NCI-H69 (cell line): ENCODE data around the gene SLC22A23.

Source experiments
- DNase-seq: peaks from one replicate; lab custom pipeline; 2025; lab: John Stamatoyannopoulos, UW

Gene SLC22A23

DNA sequence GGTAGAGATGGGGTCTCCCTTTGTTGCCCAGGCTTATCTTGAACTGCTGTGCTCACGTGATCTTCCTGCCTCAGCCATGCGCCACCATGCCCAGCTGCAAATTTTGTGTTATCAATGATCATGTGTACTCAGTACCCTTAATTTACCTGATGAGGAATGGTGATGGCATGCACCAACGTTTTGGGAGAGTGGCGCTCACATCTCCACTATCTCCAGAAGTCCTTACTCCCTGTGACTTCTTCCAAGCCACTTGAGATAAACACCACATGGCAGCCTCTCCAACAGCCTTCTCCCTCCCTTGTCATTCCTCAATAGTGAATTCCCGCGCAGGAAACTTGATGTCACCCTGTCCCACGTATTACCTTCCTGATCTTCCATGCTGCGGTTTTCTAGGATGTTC is 140.0 kb downstream of the SLC22A23 start:
- no peak for DNase-seq

DNA sequence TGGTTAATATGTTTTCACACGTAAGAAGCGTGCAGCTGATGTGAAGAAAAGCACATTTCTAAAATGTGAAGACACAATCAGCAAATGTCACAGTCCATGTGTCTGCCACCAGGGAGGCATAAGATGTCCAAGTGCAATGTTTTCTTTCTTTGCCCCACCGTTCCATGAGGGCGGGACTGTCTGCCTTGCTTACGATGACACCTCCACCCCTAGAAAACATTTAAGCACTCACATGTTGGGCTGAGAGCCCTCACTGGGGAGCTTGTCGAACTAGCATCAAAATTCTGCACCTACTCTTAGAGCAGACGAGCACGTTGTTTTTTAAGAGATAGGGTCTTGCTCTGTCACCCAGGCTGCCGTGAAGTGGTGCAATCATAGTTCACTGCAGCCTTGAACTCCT is 140.5 kb downstream of the SLC22A23 start:
- no peak for DNase-seq

DNA sequence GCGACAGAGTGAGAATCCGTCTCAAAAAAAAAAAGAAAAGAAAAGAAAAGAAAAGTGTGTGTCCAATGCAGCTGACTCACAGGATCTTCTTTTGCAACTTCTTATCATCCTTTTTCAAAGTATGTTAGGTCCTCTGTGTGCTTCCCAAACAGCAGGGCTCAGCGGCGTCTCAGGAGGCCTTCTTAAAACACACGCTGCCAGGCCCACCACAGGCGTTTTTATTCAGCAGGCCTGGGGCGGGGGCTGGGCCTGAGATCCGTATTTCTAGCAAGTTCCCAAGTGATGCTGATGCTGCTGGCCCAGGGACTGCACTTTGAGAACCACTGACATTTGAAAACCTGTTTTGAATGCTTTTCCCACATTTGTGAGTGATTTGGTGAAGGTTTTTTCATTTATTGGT is 141.0 kb downstream of the SLC22A23 start:
- no peak for DNase-seq

DNA sequence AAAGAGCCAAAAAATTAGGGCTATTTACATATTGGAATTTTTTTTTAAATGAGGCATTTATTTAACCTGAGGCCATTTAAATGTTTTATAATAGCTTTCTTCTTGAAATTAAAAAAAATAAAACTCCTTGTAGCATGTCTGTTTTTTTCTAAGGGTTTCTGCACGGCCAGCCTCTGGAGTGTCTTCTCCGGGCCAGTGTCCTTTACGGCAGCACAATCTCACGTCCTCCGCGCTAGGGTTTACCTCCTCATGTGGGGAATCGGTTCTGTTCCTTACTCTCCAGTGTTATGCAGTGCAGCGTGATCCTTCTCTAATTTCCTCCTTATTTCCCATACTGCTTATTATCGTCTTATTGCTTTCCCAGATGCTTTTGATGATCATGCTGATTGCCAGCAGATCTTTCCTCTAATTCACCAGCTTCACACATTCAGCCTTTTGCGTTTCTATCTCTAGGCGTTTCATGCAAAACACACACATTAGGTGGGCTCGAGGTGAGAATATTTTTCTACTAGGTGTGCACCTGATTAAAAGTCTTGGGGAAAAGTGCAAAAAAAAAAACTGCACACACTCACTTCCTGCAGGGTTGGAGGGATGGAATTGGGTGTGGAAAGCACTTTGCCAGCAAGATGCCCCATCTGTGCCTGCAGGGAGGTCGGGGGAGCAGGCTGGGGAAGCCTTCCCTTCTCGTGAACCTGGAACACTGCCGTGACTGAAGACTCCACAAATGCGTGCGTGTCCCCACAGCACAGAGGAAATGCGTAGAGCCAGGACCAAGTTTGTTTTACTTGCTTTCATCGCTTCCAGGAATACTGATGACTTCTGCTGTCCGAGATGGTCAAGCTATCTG is 142.0 kb downstream of the SLC22A23 start:
- DNase-seq: no peak

DNA sequence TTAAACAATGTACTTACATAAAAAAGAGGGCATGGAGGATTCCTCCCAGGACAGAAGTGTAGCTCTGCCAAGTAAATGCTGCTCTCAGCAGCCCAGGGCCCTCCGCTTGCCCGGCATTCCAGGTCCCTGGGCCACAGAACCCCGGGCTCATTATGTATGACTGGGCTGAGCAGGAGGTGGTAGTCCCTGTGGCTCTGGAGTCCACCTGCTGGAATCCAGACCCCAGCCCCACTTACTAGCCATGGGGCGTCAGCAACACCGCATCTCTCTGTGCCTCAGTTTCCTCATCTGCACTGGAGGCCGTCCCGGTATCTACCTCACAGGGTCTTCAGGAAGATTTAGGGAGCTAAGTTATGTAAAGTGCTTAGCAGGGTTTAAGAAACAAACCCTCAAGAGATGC is 142.7 kb downstream of the SLC22A23 start:
- DNase-seq: no peak

DNA sequence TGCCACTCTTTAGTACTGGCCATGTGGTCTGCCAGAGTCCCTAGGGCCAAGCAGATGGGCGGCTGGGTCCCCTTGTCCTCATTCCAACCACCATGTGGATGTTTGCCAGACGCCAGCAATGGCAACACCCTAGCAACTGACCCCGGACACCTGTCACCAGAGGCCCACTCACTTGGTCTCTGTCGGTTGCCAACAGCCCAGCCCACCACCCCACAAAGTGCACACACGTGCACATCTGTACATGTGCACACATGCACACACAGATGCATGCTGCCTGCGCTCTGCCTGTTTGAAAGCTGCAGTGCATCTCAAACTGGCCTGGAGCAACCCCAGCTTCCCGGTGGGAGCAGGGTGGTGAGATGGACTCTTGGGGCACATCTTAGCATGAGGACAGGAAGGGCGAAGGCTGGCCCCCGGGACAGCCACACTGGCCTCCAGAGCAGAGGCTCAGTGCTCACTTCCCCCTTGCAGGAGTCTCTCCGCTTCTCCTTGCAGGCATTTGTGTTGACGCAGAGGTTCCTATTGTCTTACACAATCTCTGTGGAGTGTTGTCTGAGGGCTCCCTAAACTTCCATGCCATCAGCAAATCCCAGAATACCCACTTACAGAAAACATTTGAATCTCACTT is 144.1 kb downstream of the SLC22A23 start:
- peak; percentile 24 for DNase-seq

DNA sequence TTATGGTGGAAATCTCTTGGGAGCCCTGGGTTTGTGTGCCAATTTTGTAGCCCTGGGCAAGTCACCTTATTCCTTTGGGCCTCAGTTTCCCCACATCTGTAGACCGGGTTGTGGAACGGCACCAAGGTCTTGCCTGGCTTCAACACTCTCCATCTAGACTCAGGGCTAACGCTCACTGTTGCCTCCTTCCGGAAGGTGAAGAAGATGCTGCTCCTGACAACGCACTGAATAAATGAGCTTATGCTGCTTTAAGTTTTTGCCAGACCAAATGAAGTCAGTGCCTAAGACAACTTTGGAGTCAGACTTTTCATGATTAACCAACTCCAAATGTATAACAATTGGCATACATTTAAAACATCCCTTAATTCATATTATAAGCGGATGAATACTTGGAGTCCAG is 145.0 kb downstream of the SLC22A23 start:
- DNase-seq: no peak

DNA sequence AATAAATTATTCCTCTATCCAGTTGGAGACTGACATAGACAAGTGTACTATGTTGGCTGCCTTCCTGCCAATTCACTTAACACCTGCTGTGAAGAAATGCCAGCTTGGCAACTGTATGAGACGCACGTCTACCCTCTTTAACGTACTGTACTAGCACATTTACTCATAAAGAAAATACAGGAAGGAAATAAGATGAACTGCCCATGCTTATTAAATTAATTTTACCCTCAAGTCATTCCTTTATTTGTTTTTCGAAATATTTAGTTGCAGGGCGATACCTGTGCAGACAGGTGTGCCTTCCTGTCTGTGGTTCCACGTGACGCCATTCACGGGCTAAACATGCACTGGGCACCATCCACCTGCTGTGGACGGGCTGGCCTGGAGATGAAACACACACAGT is 146.1 kb downstream of the SLC22A23 start:
- DNase-seq: peak; percentile 38

DNA sequence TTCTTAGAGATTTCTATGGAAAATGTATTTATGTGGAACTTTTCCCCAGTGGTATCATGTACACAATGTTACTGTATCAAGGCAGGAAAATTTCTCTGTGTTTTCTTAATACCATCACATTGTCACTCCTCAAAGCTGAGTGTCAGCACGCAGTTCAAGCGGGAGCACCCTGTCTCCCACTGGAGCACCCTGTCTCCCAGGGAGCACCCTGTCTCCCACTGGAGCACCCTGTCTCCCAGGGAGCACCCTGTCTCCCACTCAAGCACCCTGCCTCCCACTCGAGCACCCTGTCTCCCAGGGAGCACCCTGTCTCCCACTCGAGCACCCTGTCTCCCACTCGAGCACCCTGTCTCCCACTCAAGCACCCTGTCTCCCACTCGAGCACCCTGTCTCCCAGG is 146.8 kb downstream of the SLC22A23 start:
- no peak for DNase-seq

DNA sequence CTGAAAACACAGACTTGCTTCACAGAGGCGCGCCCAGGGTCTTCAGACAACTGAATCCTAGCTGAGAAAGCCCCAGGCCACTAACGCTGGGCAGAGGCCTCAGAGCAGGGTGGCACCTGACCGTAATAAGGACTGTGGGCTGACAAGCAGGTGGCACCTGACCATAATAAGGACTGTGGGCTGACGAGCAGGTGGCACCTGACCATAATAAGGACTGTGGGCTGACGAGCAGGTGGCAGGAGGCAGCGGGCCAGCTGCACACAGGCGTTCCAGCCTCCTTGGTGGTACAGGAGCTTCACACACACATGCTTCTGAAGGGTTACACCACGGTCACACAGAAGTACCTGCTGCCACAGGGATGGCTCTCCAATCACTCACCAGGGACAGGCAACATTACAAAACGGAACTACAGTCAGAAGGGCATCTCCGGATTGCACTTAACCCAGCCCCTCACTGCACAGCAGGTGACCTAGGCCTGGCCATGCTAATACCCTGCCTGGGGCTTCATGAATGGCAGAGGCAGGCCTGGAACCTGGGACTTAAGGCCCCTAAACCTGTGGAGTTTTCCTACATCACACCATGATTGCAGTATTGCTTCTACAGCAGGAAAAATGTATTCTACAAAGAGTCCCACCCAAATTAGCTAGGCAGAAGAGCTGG is 147.3 kb downstream of the SLC22A23 start:
- peak; percentile 83 for DNase-seq

DNA sequence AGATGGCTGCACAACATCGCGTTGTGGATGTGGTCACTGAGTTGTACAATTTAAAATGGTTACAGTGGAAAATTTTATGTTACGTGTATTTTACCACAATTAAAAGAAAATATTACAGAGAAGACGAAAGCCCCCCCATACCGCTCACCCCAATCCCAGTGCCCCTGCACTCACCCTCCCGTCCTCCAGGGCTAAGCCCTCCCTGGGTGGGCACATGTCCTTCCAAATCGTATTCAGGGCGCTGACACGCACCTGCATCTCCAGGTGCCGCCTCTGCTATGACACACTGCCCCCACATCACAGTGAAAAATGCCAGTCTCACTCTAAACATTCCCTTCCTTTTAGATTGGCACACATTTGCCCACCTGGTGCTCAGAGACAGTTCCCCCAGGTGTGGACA is 148.7 kb downstream of the SLC22A23 start:
- DNase-seq: no peak

DNA sequence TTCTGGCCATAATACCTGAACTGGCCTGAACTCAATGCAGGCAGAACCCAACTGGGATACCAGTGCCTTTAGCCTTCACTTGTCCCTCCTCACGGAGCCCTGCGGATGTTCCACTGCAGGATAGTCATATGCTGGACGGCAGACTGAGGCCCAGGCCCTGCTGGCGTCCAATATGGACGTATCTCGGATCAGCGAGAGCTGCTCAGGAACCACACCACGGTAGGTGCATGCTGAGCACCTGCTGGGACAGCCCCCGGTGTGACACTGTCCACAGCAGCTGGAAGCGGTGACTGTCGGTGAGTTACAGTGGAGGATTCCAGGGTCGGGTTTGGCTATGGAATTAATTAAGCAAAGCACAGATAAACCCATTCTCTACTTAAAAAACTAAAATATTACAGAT is 149.4 kb downstream of the SLC22A23 start:
- no peak for DNase-seq

DNA sequence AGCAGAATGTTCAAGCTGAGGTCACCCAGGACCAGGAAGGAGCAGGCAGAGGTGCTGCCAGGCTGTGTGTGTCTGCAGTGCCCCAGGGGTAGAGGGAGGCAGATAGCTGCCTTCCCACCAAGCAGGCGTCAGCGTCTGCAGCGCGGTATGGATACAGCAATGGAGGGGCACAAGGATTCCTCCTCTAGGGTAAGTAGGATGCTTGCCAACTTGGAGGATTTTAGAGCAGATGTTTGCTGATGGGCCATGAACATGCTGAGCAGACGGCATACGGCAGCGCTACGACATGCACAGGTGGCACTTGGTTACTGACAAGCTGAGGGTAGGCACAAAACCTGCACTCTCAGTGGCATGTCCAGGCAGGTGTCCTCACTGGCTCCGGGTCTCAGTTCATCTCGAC is 150.0 kb downstream of the SLC22A23 start:
- peak; percentile 67 for DNase-seq

DNA sequence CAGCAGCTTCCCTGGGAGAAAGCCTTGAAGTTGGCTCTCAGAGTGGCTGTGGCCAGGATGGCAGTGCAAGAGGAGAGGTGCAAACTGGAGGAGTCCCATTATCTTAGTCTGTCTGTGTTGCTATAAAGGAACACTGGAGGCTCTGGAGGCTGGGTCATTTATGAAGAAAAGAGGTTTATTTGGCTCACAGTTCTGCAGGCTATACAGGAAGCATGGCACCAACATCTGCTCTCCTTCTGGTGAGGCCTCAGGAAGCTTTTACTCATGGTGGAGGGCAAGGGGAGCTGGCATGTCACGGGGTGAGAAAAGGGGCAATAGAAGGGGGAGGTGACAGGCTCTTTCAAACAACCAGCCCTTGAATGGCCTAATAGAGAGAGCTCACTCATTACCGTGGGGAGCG is 151.0 kb downstream of the SLC22A23 start:
- no peak for DNase-seq

DNA sequence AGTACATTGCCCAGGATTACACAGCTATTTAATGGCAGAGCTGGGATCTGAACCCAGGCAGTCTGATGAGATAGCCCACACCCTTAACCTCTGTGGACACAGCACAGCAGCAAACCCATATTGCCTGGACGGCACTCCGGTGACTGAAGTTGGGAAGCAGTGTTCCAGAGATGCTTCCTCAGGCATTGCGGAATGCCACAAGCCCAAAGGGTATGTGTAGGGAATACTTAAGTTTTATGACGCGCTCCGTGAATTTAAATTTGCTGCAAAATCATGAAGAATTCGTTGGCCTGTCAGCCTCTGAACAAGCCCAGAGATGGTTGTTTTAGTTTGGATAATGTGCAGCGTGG is 151.7 kb downstream of the SLC22A23 start:
- DNase-seq: no peak

DNA sequence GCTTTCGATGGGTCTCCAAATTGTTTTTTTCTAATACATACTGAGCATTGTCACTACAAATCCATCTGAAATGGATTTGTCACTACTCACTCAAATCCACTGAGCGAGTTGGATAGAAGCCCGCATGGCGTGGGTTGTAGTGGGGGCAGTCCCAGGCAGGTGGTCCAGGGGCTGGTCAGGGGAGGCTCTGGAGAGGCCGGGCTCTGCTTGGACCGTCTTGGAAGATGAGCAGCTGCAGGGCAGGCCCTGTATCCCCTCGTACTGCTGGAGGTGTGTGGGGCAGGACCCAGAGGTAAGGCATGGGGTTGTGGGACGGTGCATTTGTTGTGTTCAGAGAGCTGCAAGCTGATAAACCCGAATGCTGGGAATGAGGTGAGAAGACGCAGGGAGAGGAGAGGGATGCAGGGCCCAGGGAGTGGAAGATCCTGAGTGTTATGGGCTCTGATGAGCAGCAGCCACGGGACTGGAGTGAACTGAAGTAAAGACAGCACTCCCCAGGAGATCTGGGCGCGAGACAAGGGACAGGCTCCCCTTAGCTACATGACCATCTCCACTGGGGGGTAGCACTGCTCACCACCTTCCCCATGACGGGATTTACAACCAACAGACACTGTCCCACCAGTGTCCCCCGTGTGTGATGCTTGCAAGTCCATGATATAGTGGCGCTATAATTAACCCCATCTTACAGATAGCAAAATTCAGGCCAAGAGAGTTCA is 152.2 kb downstream of the SLC22A23 start:
- no peak for DNase-seq

DNA sequence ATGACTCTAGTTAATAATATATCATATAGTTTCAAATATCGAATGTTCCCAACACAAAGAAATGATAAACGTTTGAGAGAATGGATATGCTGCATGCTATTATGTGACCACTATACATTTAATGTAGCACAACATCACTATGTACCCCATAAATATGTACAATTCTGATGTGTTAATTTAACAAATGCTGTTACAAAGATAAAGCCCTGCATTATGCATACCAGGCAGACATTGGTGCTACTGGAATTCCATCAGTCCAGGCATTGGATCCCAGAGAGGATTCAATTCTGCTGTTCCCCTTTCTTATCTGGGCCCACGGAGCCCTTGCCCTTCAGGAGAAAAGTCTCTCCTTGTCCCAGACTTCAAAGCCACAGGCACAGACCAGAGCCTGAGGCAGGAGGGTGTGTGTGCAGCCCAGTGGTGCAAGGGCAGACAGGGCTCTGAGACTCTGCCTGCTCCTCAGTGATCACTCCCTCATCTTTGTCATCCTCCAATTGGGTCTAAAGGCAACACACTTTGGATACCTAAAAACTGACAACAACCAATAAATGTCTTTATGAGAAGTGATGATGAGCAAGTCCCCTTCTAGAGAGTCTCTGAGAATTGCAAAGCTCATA is 152.9 kb downstream of the SLC22A23 start:
- no peak for DNase-seq

DNA sequence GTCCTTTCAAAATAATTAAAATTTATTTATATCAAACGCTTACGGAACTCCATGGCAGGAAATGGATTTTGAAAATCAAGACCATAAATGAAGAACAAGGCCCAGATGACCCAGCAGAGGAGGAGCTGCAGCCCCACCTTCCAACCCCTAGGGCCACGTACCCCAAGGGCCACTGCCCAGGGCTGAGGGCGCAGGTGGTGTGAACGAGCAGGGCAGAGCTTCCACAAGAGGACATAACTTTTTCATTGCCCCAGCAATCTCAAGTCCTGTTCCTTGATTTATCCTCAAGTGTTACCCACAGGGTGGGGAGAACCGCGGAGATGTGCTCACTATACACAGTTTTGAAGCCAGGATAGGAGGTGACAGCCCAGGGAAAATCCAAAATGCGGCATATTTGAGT is 155.3 kb downstream of the SLC22A23 start:
- DNase-seq: no peak

DNA sequence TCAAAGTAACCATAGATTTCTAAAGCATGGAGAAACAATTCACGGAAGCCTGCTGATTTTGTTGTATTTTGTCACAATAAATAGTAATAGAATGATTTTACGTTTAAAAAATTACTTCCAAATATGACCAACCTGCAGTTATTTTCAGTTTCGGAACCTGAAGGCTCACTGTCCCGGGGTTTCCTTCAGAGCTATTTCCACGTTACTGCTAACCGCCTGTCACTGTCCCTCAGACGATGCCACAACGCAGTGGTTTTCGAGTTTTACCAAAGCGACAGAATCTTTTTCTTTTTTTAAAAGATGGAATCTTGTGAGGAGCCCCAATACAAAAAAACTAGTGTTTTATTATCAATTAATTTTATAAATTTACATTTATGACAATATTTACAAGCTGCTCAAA is 157.6 kb downstream of the SLC22A23 start:
- DNase-seq: no peak

DNA sequence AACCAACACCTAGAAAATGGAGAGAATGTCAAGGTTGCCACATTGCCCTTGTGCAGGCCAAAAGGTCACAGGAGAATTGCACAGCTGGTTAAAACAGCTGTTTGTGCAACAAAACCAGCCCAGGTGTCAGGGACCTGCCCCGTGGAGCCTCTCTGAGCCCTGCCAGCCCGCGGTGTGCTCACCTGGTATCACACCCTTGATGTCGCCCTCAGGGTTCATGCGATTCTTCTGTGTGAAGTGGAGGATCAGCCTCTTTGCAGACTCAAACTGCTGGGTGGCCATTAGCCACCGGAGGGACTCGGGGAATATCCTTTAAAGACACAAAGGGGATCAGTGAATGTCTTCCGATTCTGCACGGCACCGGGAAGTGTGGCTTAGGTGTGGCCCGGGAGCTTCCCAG is 158.9 kb downstream of the SLC22A23 start:
- DNase-seq: peak; percentile 57

DNA sequence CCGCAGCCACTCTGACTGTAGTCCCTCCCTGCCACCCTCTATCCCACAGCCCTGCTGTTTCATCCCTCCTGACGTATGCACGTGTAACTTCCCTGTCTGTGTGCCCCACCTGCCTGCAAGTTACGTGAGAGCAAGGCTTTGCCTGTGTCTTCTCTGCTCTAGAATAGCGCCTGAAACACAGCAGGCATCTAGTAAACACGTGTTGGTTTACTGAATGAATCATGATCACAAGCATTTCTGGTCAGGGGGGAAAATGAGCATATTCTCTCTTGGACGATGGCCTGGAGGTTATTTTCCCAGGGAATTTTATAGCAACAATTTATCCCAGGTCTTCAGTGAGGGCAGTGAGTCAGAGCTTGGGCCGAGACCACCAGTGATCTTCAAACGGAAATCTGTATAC is 159.8 kb downstream of the SLC22A23 start:
- DNase-seq: peak; percentile 64

DNA sequence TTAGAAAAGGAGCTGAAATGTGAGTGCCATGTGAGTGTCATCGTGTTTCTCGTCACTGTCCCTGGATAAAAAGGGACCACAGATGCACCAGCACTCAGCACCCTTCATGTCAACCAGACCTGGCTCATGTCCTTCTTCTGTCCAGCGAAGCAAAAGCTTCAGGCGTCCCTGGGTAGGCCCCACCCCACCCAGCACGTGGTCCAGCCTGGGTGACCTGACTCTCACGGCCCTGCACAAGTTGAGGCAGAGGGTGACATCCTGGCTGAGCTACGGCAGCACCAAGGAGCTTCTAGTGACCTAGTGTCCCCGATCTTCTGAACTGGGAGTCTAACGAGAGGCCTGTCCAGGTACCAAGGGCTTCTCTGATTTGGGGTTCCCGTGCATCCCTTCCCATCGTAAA is 160.3 kb downstream of the SLC22A23 start:
- DNase-seq: no peak
